SIG-M5 (cell line): ENCODE results near the gene ATR.

Experiments
- DNase-seq: peaks from one replicate; lab custom pipeline; 2025; lab: John Stamatoyannopoulos, UW

The ATR gene

GRCh38 chr3:142523921-142524566 lies 54.5 kb downstream of the ATR start:
- no peak for DNase-seq

- DNase-seq: no peak
These were observed 69.5 kb downstream of the ATR start for GRCh38 chr3:142509079-142509478.

- DNase-seq: no peak
These were observed 71.3 kb downstream of the ATR start for GRCh38 chr3:142507241-142507640.

- no peak for DNase-seq
These were observed 76.1 kb downstream of the ATR start for GRCh38 chr3:142502187-142502985.

- no peak for DNase-seq
These were observed 77.3 kb downstream of the ATR start for GRCh38 chr3:142501004-142501926.

GRCh38 chr3:142500211-142500610 lies 78.3 kb downstream of the ATR start:
- no peak for DNase-seq

GRCh38 chr3:142498397-142499180 lies 79.9 kb downstream of the ATR start:
- no peak for DNase-seq

- no peak for DNase-seq
These were observed 80.8 kb downstream of the ATR start for GRCh38 chr3:142497729-142498128.

- DNase-seq: no peak
These were observed 83.4 kb downstream of the ATR start for GRCh38 chr3:142495103-142495502.

GRCh38 chr3:142492184-142492583 lies 86.3 kb downstream of the ATR start:
- DNase-seq: no peak

- DNase-seq: no peak
These were observed 88.8 kb downstream of the ATR start for GRCh38 chr3:142489572-142490323.

- no peak for DNase-seq
These were observed 93.6 kb downstream of the ATR start for GRCh38 chr3:142484912-142485435.

- DNase-seq: no peak
These were observed 97.3 kb downstream of the ATR start for GRCh38 chr3:142481196-142481595.

- no peak for DNase-seq
These were observed 107.7 kb downstream of the ATR start for GRCh38 chr3:142470826-142471225.

- DNase-seq: no peak
These were observed 110.1 kb downstream of the ATR start for GRCh38 chr3:142468456-142468855.

GRCh38 chr3:142467768-142468167 lies 110.8 kb downstream of the ATR start:
- DNase-seq: no peak

- no peak for DNase-seq
These were observed 117.8 kb downstream of the ATR start for GRCh38 chr3:142460689-142461088.

GRCh38 chr3:142459929-142460328 lies 118.6 kb downstream of the ATR start:
- DNase-seq: no peak

- no peak for DNase-seq
These were observed 119.4 kb downstream of the ATR start for GRCh38 chr3:142459096-142459495.

- no peak for DNase-seq
These were observed 127.7 kb downstream of the ATR start for GRCh38 chr3:142450881-142451280.

GRCh38 chr3:142450189-142450588 lies 128.3 kb downstream of the ATR start:
- DNase-seq: no peak
